Spleen (tissue), 7 donors: ENCODE data around the gene RPL21.

ENCODE experiments used
- CTCF ChIP-seq, 11 experiments: fragments of 200-600 bp in 7 of 11; fragments of 450-650 bp in 4 of 11; sonication (generic) in 4 of 11; IDR thresholded peaks in 8 of 11; conservative IDR thresholded peaks in 3 of 11; 1 replicate in 7 of 11; 2 replicates in 4 of 11; pipeline versions ENCODE4 v1.4.0 to v1.8.0; 2016 to 2021; ENCODE audit warnings: antibody characterized with exemption in 11 of 11, inconsistent platforms in 4 of 11, mild to moderate bottlenecking in 1 of 11
- POLR2A ChIP-seq, 3 donors: fragments of 450-650 bp; IDR thresholded peaks; one replicate each; pipeline ENCODE4 v1.5.1; 2017; ENCODE audit warnings: antibody characterized with exemption in 3 of 3, mild to moderate bottlenecking in 1 of 3
- POLR2AphosphoS5 ChIP-seq, 3 donors: sonication (generic); formaldehyde crosslinking; IDR thresholded peaks; one replicate each; pipeline ENCODE4 v1.5.1; 2017; ENCODE audit warnings: antibody characterized with exemption in 3 of 3
- donor health status: DM: no; HTN: no; CAD: no; lungs with moderate emphysema.
- donor health status: DM: no; HTN: no; CAD: no.
- donor health status: DM: no; HTN: no; CAD: no.

GRCh38 chr13:27236478-27236877, 14.9 kb upstream of the RPL21 start:
- no peak for TF ChIP-seq CTCF (IDR thresholded peaks at IDR 0.05 in 8 of 11, conservative IDR thresholded peaks at IDR 0.05 in 3 of 11)
- no peak for TF ChIP-seq POLR2AphosphoS5 (IDR thresholded peaks at IDR 0.05)
- no peak for TF ChIP-seq POLR2A (IDR thresholded peaks at IDR 0.05)
